K562 (cell line): Measurements from ENCODE around the gene CTSG. TPM values are rescaled to one million over a fixed set of nuclear protein-coding genes. Genes with fewer than 3 reads are reported as not detected.

Experiments
- ATAC-seq: fragments of 200-7000 bp; cut with Tn5 transposase; 3 replicates; pipeline ENCODE4 v1.9.1; 2020; ENCODE audit warnings: moderate library complexity
- BruUV-seq: library from RNA; stranded (reverse); fragments of 400-500 nt; replicated peaks from 2 replicates; lab custom pipeline; 2021; lab: Mats Ljungman, UMichigan
- CTCF ChIA-PET: fragments of 300-600 bp; formaldehyde crosslinking; extraction: SDS; loops from one replicate; lab custom pipeline; 2021; ENCODE audit warnings: low intra/inter-chr PET ratio; lab: Yijun Ruan, JAX
- POLR2A ChIA-PET: fragments of 300-600, 350-650 bp; sonication (Branson Sonifier 250); formaldehyde crosslinking; extraction: SDS; loops from one replicate; lab custom pipeline; 2021; ENCODE audit warnings: antibody characterized with exemption, inconsistent platforms; lab: Yijun Ruan, JAX
- DNase-seq, 4 experiments: peaks; one replicate each; pipeline versions ENCODE4 v3.0.0 to v3.0.0-alpha.2; 2011 to 2018; ENCODE audit warnings: low spot score in 3 of 4, mixed read lengths in 3 of 4; ENCODE audit errors: extremely low read depth in 1 of 4
- FAIRE-seq: peaks from 2 replicates; lab custom pipeline; 2011; peaks lifted over from hg19 to GRCh38; lab: Jason Lieb, UNC
- H2AFZ ChIP-seq: 2 replicates; pipeline ENCODE4 v1.6.0; 2011; ENCODE audit warnings: low read depth, low read length, control low read depth, inconsistent platforms
- H3K27ac ChIP-seq: fragments of 200-600 bp; 3 replicates; pipeline ENCODE4 v1.8.0; 2011; ENCODE audit warnings: low read depth, mild to moderate bottlenecking, control low read depth, inconsistent platforms, low read length, moderate library complexity, mixed read lengths; ENCODE audit errors: extremely low read depth
- H3K27me3 ChIP-seq, 2 experiments: fragments of 300-600 bp in 1 of 2; 2 replicates in 1 of 2; 3 replicates in 1 of 2; pipeline versions ENCODE4 v1.6.0 to v1.8.0; 2011; ENCODE audit warnings: inconsistent platforms in 2 of 2, low read length in 2 of 2, mild to moderate bottlenecking in 1 of 2, mixed read lengths in 1 of 2, moderate library complexity in 1 of 2; ENCODE audit not compliant: control insufficient read depth in 2 of 2, insufficient read depth in 2 of 2
- H3K36me3 ChIP-seq: fragments of 300-600 bp; 3 replicates; pipeline ENCODE4 v1.8.0; 2011; ENCODE audit warnings: mild to moderate bottlenecking, low read length, inconsistent platforms; ENCODE audit not compliant: control insufficient read depth, insufficient read depth
- H3K4me1 ChIP-seq, 2 experiments: fragments of 200-600 bp in 1 of 2; replicated peaks in 1 of 2; 2 replicates in 1 of 2; 3 replicates in 1 of 2; pipeline versions ENCODE4 v1.5.1 to v1.8.0; 2011; ENCODE audit warnings: inconsistent platforms in 2 of 2, low read length in 2 of 2, mild to moderate bottlenecking in 1 of 2, mixed read lengths in 1 of 2, moderate library complexity in 1 of 2; ENCODE audit not compliant: control insufficient read depth in 2 of 2, insufficient read depth in 2 of 2
- H3K4me2 ChIP-seq: 2 replicates; pipeline ENCODE4 v1.6.1; 2011; ENCODE audit warnings: low read length, control low read depth, inconsistent platforms, mixed read lengths; ENCODE audit not compliant: insufficient read depth
- H3K4me3 ChIP-seq: fragments of 200-600 bp; sonication (generic), shearing (Covaris generic); 2 replicates; pipeline ENCODE4 v1.5.1; 2016; ENCODE audit warnings: control low read depth, inconsistent platforms
- H3K79me2 ChIP-seq: fragments of 200-600 bp; 3 replicates; pipeline ENCODE4 v1.8.0; 2011; ENCODE audit warnings: low read length, inconsistent platforms; ENCODE audit not compliant: control insufficient read depth, insufficient read depth
- H3K9ac ChIP-seq, 2 experiments: 2 replicates each; pipeline versions ENCODE4 v1.6.0 to v1.6.1; 2011; ENCODE audit warnings: low read depth in 2 of 2, low read length in 2 of 2, control low read depth in 1 of 2, inconsistent platforms in 1 of 2, mild to moderate bottlenecking in 1 of 2, mixed read lengths in 1 of 2; ENCODE audit not compliant: insufficient read depth in 1 of 2
- H3K9me1 ChIP-seq: one replicate; pipeline ENCODE4 v1.6.0; 2011; ENCODE audit warnings: inconsistent platforms, mild to moderate bottlenecking, low read length, moderate library complexity; ENCODE audit not compliant: control insufficient read depth, insufficient read depth
- H3K9me3 ChIP-seq: replicated peaks from 2 replicates; pipeline ENCODE4 v1.5.1; 2011; ENCODE audit warnings: low read depth, low read length, inconsistent platforms; ENCODE audit not compliant: control insufficient read depth, insufficient read depth
- H4K20me1 ChIP-seq: replicated peaks from 2 replicates; pipeline ENCODE4 v1.6.1; 2011; ENCODE audit warnings: low read length, inconsistent platforms, mixed read lengths; ENCODE audit not compliant: control insufficient read depth, insufficient read depth
- ASH1L ChIP-seq: fragments of 450-650 bp; IDR thresholded peaks from 2 replicates; pipeline ENCODE4 v1.6.1; 2018; ENCODE audit warnings: borderline replicate concordance, mild to moderate bottlenecking, low read depth; ENCODE audit not compliant: partially characterized antibody
- E4F1 ChIP-seq: fragments of 250-450 bp; sonication (Bioruptor Pico); IDR thresholded peaks from 2 replicates; pipeline ENCODE4 v1.5.0; 2021; ENCODE audit warnings: mild to moderate bottlenecking, borderline replicate concordance
- MCM2 ChIP-seq: fragments of 450-650 bp; IDR thresholded peaks from 2 replicates; pipeline ENCODE4 v1.6.1; 2017; ENCODE audit warnings: low read depth, mild to moderate bottlenecking
- NBN ChIP-seq: fragments of 450-650 bp; IDR thresholded peaks from 2 replicates; pipeline ENCODE4 v1.6.1; 2016; ENCODE audit warnings: low read depth, mild to moderate bottlenecking
- POLR3A ChIP-seq: IDR thresholded peaks from 2 replicates; pipeline ENCODE4 v1.6.1; 2011; ENCODE audit warnings: borderline replicate concordance, mild to moderate bottlenecking, moderate library complexity; ENCODE audit not compliant: insufficient read length, insufficient read depth; ENCODE audit errors: extremely low read depth
- SNRNP70 ChIP-seq: fragments of 200-400 bp; formaldehyde crosslinking; optimal IDR thresholded peaks from 2 replicates; pipeline ENCODE3; 2017; ENCODE audit warnings: low read depth, low read length
- TOE1 ChIP-seq, 2 experiments: fragments of 450-650 bp in 1 of 2; sonication (generic) in 1 of 2; formaldehyde crosslinking in 1 of 2; IDR thresholded peaks; 2 replicates each; pipeline versions ENCODE4 v1.7.1 to v1.8.0; 2016 to 2022; ENCODE audit warnings: borderline replicate concordance in 2 of 2, mild to moderate bottlenecking in 2 of 2, antibody characterized with exemption in 1 of 2, inconsistent platforms in 1 of 2, low read depth in 1 of 2, missing genetic modification reagents in 1 of 2, moderate library complexity in 1 of 2
- U2AF1 ChIP-seq: fragments of 200-400 bp; formaldehyde crosslinking; optimal IDR thresholded peaks from 2 replicates; pipeline ENCODE3; 2017; ENCODE audit warnings: mild to moderate bottlenecking, low read depth, low read length, moderate library complexity
- ZMIZ1 ChIP-seq, 2 experiments: fragments of 150-350 bp in 1 of 2; IDR thresholded peaks; 2 replicates each; pipeline ENCODE4 v1.6.1; 2012 to 2016; ENCODE audit warnings: low read depth in 2 of 2, low read length in 2 of 2, mild to moderate bottlenecking in 1 of 2, moderate library complexity in 1 of 2
- ZNF324 ChIP-seq: fragments of 250-450 bp; sonication (Bioruptor Pico); IDR thresholded peaks from 2 replicates; pipeline ENCODE4 v1.4.0; 2020; ENCODE audit warnings: mild to moderate bottlenecking
- WGBS: fragments of 100-300 bp; shearing (Covaris generic); methylation state at CpG from one replicate; pipeline ENCODE4 v1.1.6; 2016; ENCODE audit warnings: low coverage, mixed read lengths; ENCODE audit not compliant: insufficient coverage; ENCODE audit errors: missing lambda C conversion rate; 5-methylcytosine and 5-hydroxymethylcytosine counted together
- in situ Hi-C: fragments of 300-500 bp; cut with MboI; formaldehyde crosslinking; loops from 4 replicates; pipeline ENCODE4 v1.15.0; 2018; ENCODE audit warnings: inconsistent platforms, mixed read lengths
- intact Hi-C: fragments of 100-400 bp; cut with micrococcal nuclease; formaldehyde crosslinking; loops from 2 replicates; pipeline ENCODE4 v1.14.2; 2022
- polyA plus RNA-seq, 8 experiments: library from polyadenylated mRNA; depleted of rRNA in 4 of 8; stranded (reverse) in 5 of 8; unstranded in 3 of 8; fragments of >200 nt; fragmentation: Nextera tagmentation in 2 of 8; fragmentation: Illumina TruSeq in 1 of 8; extraction: Ambion mirVana in 2 of 8; extraction: Trizol in 1 of 8; gene quantifications; 2 replicates each; pipeline versions ENCODE4 v1.2.1 to v1.2.3, GENCODE V29; 2011 to 2014; ENCODE audit warnings: inconsistent platforms in 1 of 8, missing spikeins in 1 of 8
- total RNA-seq, 7 experiments: library from RNA; depleted of rRNA in 6 of 7; stranded (reverse); fragments of >200 nt in 6 of 7; fragmentation: Illumina TruSeq in 2 of 7; extraction: Trizol in 2 of 7; gene quantifications; 2 replicates each; pipeline versions ENCODE4 v1.2.1 to v1.2.3, GENCODE V29; 2011 to 2021; ENCODE audit warnings: low replicate concordance in 1 of 7

CTSG gene
- total and polyA plus RNA-seq, 9 of the 15 experiments (the other 6 are each of a cell fraction or from before 2014, with no cell fraction given) = not detected

- Histone ChIP-seq H4K20me1 (no peaks in the 10 kb centered on the region), H3K9me1 (no peaks in the 10 kb centered on the region), H3K27ac (no peak overlapping the region), H3K36me3 (no peaks in the 10 kb centered on the region), H3K9ac (no peak overlapping the region), H3K4me3 (no peak overlapping the region), H3K79me2 (no peaks in the 10 kb centered on the region), H3K4me1 (no peaks in the 10 kb centered on the region), H3K4me2 (no peak overlapping the region), H2AFZ (no peak overlapping the region), H3K27me3 (no peaks in the 10 kb centered on the region), H3K9me3 (no peaks in the 10 kb centered on the region)
- intact Hi-C loops (no loop called here), in situ Hi-C loops (no loop called here)
- no TSS peak for BruUV-seq
- POLR2A ChIA-PET = no interaction called here
- no peak for TF ChIP-seq POLR3A
- FAIRE-seq = no peak
- CTCF ChIA-PET = no interaction called here
- WGBS = 0% methylated on average over 2 of the region's 2 CpGs
- no peak for DNase-seq
- ATAC-seq = no peak
Observed at GRCh38 chr14:24565766-24566165, 10.3 kb downstream of the CTSG start.

GRCh38 chr14:24563505-24563904 lies 12.5 kb downstream of the CTSG start:
- intact Hi-C loops = no loop called here
- TF ChIP-seq ASH1L (no peak), NBN (no peak), SNRNP70 (no peak), TOE1 (IDR thresholded peaks at IDR 0.05; ENCODE audit: borderline replicate concordance) (no peak), TOE1 (CRISPR knock-in tag; IDR thresholded peaks at IDR 0.05; ENCODE audit: borderline replicate concordance, low read depth) (no peak), MCM2 (no peak), ZNF324 (no peak), E4F1 (CRISPR knock-in tag) (no peak), U2AF1 (no peak), ZMIZ1 (IDR thresholded peaks at IDR 0.05; ENCODE audit: low read depth in 2 of 2, low read length in 2 of 2) (no peak)

More at GRCh38 chr14:24563505-24563904, 12.5 kb downstream of the CTSG start:
- 0% methylated on average over 3 of the region's 3 CpGs for WGBS
- Histone ChIP-seq H3K79me2 (no peaks in the 10 kb centered on the region), H3K9me1 (no peaks in the 10 kb centered on the region), H3K27ac (no peak overlapping the region), H3K4me1 (no peaks in the 10 kb centered on the region), H3K9me3 (no peaks in the 10 kb centered on the region), H4K20me1 (no peaks in the 10 kb centered on the region), H3K4me2 (no peak overlapping the region), H3K4me3 (no peak overlapping the region), H2AFZ (no peak overlapping the region), H3K36me3 (no peaks in the 10 kb centered on the region), H3K27me3 (no peaks in the 10 kb centered on the region), H3K9ac (no peak overlapping the region)
- CTCF ChIA-PET = no interaction called here
- POLR2A ChIA-PET = no interaction called here
- no peak for ATAC-seq
- in situ Hi-C loops = no loop called here
- FAIRE-seq = no peak
- BruUV-seq = no TSS peak
- no peak for DNase-seq
